Regular cardiac myocyte (primary cell): ENCODE results near the gene TUBGCP2. TPM values are rescaled to one million over a fixed set of nuclear protein-coding genes. Genes with fewer than 3 reads are reported as not detected.

Experiments used
- total RNA-seq: library from RNA; depleted of rRNA; stranded (reverse); fragments of >200 nt; gene quantifications from 2 replicates; pipeline ENCODE4 v1.2.3, GENCODE V29; 2014

The TUBGCP2 gene
- total RNA-seq, result 39.2 and 83.8 TPM in 2 replicates

GRCh38 chr10:133308421-133309099 is at the start of gene TUBGCP2, which contains the start of gene ZNF511:
Gene TUBGCP2, minus strand, starts transcription at chr10:133308872. Its CDS starts 5,931 bp downstream, at chr10:133302941.
Gene ZNF511, plus strand, starts transcription at chr10:133308914. Its CDS starts 30 bp downstream, at chr10:133308944.

GRCh38 chr10:133357285-133358161 is 48.9 kb upstream of the TUBGCP2 start, which contains the start of gene FUOM:
Gene FUOM, minus strand, starts transcription at chr10:133358019. Its CDS starts 12 bp downstream, at chr10:133358007.

GRCh38 chr10:133336577-133337369 is 28.1 kb upstream of the TUBGCP2 start, which contains the start of gene CALY:
Gene CALY, minus strand, starts transcription at chr10:133336896. Its CDS starts 7,907 bp downstream, at chr10:133328989.

GRCh38 chr10:133276435-133277201 is 32.1 kb downstream of the TUBGCP2 start, which contains the start of gene ADAM8:
Gene ADAM8, minus strand, starts transcription at chr10:133276868. Its CDS starts 51 bp downstream, at chr10:133276817.

GRCh38 chr10:133237588-133238465 is 70.8 kb downstream of the TUBGCP2 start, which contains the start of gene VENTX:
Gene VENTX, plus strand, starts transcription at chr10:133237855. Its CDS starts 60 bp downstream, at chr10:133237915.

GRCh38 chr10:133230044-133230361 is 78.7 kb downstream of the TUBGCP2 start, which contains the start of gene UTF1:
Gene UTF1, plus strand, starts transcription at chr10:133230217. Its CDS starts 72 bp downstream, at chr10:133230289.

Other genes starting within 250 kb of the TUBGCP2 start
- not detected in 2 replicates for gene ADGRA1, start 220.9 kb downstream of the TUBGCP2 start, total RNA-seq
- gene KNDC1, start 148.7 kb downstream of the TUBGCP2 start, total RNA-seq, result 0.19 and 0.85 TPM in 2 replicates
- not detected in 2 replicates for gene UTF1, start 78.7 kb downstream of the TUBGCP2 start, total RNA-seq
- not detected in 2 replicates for gene VENTX, start 71.0 kb downstream of the TUBGCP2 start, total RNA-seq
- gene ADAM8, start 32.0 kb downstream of the TUBGCP2 start, total RNA-seq, result 0.85 and 1.3 TPM in 2 replicates
- gene ZNF511, start within 50 bp of the TUBGCP2 start, total RNA-seq, result 13.2 and 38.5 TPM in 2 replicates
- not detected in 2 replicates for gene CALY, start 28.0 kb upstream of the TUBGCP2 start, total RNA-seq
- gene PRAP1, start 38.5 kb upstream of the TUBGCP2 start, total RNA-seq, result not detected in 2 replicates
- gene FUOM, start 49.1 kb upstream of the TUBGCP2 start, total RNA-seq, result 10.7 and 15.5 TPM in 2 replicates
- gene ECHS1, start 64.5 kb upstream of the TUBGCP2 start, total RNA-seq, result 62.6 and 88.2 TPM in 2 replicates
- 4.8 and 6.2 TPM in 2 replicates for gene PAOX, start 70.4 kb upstream of the TUBGCP2 start, total RNA-seq
- gene MTG1, start 85.3 kb upstream of the TUBGCP2 start, total RNA-seq, result 20.9 and 34.5 TPM in 2 replicates
- gene SPRN, start 115.8 kb upstream of the TUBGCP2 start, total RNA-seq, result 0.28 and 0.38 TPM in 2 replicates
- 0.77 and 1.1 TPM in 2 replicates for gene SCART1, start 145.1 kb upstream of the TUBGCP2 start, total RNA-seq
- gene CYP2E1, start 218.5 kb upstream of the TUBGCP2 start, total RNA-seq, result 0.19 and 0.28 TPM in 2 replicates